SK-N-SH treated with all-trans-retinoic acid at 6 μM for 48 hours (cell line): ENCODE data around the gene UNC5C.

Source experiments
- ATAC-seq: fragments of 200-7000 bp; cut with Tn5 transposase; 3 replicates; pipeline ENCODE4 v1.9.1; 2020; ENCODE audit warnings: mild to moderate bottlenecking, moderate library complexity
- ARNTL ChIP-seq: fragments of 450-650 bp; formaldehyde crosslinking; IDR thresholded peaks from 2 replicates; pipeline ENCODE4 v1.5.0; 2020; ENCODE audit warnings: low read depth, mild to moderate bottlenecking, moderate library complexity, borderline replicate concordance
- BACH2 ChIP-seq: fragments of 250-450 bp; sonication (Bioruptor Pico); IDR thresholded peaks from 2 replicates; pipeline ENCODE4 v1.9.0; 2021; ENCODE audit warnings: mild to moderate bottlenecking, borderline replicate concordance
- CREB5 ChIP-seq: fragments of 250-450 bp; sonication (Bioruptor Pico); IDR thresholded peaks from 2 replicates; pipeline ENCODE4 v1.5.1; 2020; ENCODE audit warnings: low read depth, mild to moderate bottlenecking, moderate library complexity
- CSDC2 ChIP-seq: fragments of 250-450 bp; sonication (Bioruptor Pico); IDR thresholded peaks from 2 replicates; pipeline ENCODE4 v1.5.0; 2020; ENCODE audit warnings: mild to moderate bottlenecking, moderate library complexity
- CSRNP3 ChIP-seq: fragments of 250-450 bp; sonication (Bioruptor Pico); IDR thresholded peaks from 2 replicates; pipeline ENCODE4 v1.5.1; 2021; ENCODE audit warnings: mild to moderate bottlenecking, moderate library complexity
- ESRRG ChIP-seq: fragments of 250-450 bp; sonication (Bioruptor Pico); IDR thresholded peaks from 2 replicates; pipeline ENCODE4 v1.6.1; 2021; ENCODE audit warnings: mild to moderate bottlenecking
- GLIS3 ChIP-seq: fragments of 250-450 bp; sonication (Bioruptor Pico); IDR thresholded peaks from 2 replicates; pipeline ENCODE4 v1.5.0; 2020; ENCODE audit warnings: mild to moderate bottlenecking, moderate library complexity
- ISL1 ChIP-seq: fragments of 250-450 bp; sonication (Bioruptor Pico); IDR thresholded peaks from 2 replicates; pipeline ENCODE4 v2.1.2; 2022; ENCODE audit warnings: mild to moderate bottlenecking, moderate library complexity
- OSR1 ChIP-seq: fragments of 250-450 bp; sonication (Bioruptor Pico); IDR thresholded peaks from 2 replicates; pipeline ENCODE4 v1.8.0; 2022; ENCODE audit warnings: moderate library complexity, mild to moderate bottlenecking, inconsistent platforms
- PATZ1 ChIP-seq: fragments of 250-450 bp; sonication (Bioruptor Pico); IDR thresholded peaks from 2 replicates; pipeline ENCODE4 v1.8.0; 2020; ENCODE audit warnings: mild to moderate bottlenecking, moderate library complexity, borderline replicate concordance
- POU6F1 ChIP-seq: fragments of 250-450 bp; sonication (Bioruptor Pico); IDR thresholded peaks from 2 replicates; pipeline ENCODE4 v1.8.0; 2021; ENCODE audit warnings: low read depth, mild to moderate bottlenecking, moderate library complexity, borderline replicate concordance
- PPARA ChIP-seq: fragments of 250-450 bp; sonication (Bioruptor Pico); IDR thresholded peaks from 2 replicates; pipeline ENCODE4 v1.5.0; 2020; ENCODE audit warnings: mild to moderate bottlenecking, borderline replicate concordance
- RARB ChIP-seq: fragments of 250-450 bp; sonication (Bioruptor Pico); IDR thresholded peaks from 2 replicates; pipeline ENCODE4 v1.8.0; 2021; ENCODE audit warnings: mild to moderate bottlenecking, moderate library complexity
- SNAI2 ChIP-seq: fragments of 250-450 bp; sonication (Bioruptor Pico); IDR thresholded peaks from 2 replicates; pipeline ENCODE4 v1.5.0; 2020; ENCODE audit warnings: mild to moderate bottlenecking, moderate library complexity
- TCF4 ChIP-seq: fragments of 250-450 bp; sonication (Bioruptor Pico); IDR thresholded peaks from 2 replicates; pipeline ENCODE4 v1.8.0; 2021; ENCODE audit warnings: mild to moderate bottlenecking, moderate library complexity, borderline replicate concordance
- TOX ChIP-seq: fragments of 250-450 bp; sonication (Bioruptor Pico); IDR thresholded peaks from 2 replicates; pipeline ENCODE4 v1.8.0; 2021; ENCODE audit warnings: mild to moderate bottlenecking, moderate library complexity, borderline replicate concordance
- TSHZ2 ChIP-seq: fragments of 250-450 bp; sonication (Bioruptor Pico); IDR thresholded peaks from 2 replicates; pipeline ENCODE4 v1.5.0; 2020; ENCODE audit warnings: mild to moderate bottlenecking, moderate library complexity
- ZC3H10 ChIP-seq: fragments of 250-450 bp; sonication (Bioruptor Pico); IDR thresholded peaks from 2 replicates; pipeline ENCODE4 v1.5.1; 2021; ENCODE audit warnings: mild to moderate bottlenecking, moderate library complexity
- ZFP3 ChIP-seq: fragments of 250-450 bp; sonication (Bioruptor Pico); IDR thresholded peaks from 2 replicates; pipeline ENCODE4 v1.5.0; 2020; ENCODE audit warnings: mild to moderate bottlenecking, moderate library complexity
- ZFP30 ChIP-seq: fragments of 450-650 bp; formaldehyde crosslinking; IDR thresholded peaks from 2 replicates; pipeline ENCODE4 v1.5.0; 2022; ENCODE audit warnings: mild to moderate bottlenecking, moderate library complexity
- ZNF565 ChIP-seq: fragments of 450-650 bp; formaldehyde crosslinking; conservative IDR thresholded peaks from 2 replicates; pipeline ENCODE4 v1.5.0; 2020; ENCODE audit warnings: low read depth, mild to moderate bottlenecking, moderate library complexity
- ZNF70 ChIP-seq: fragments of 450-650 bp; formaldehyde crosslinking; IDR thresholded peaks from 2 replicates; pipeline ENCODE4 v1.5.0; 2020; ENCODE audit warnings: mild to moderate bottlenecking, moderate library complexity
- ZNF8 ChIP-seq: fragments of 450-650 bp; formaldehyde crosslinking; IDR thresholded peaks from 2 replicates; pipeline ENCODE4 v1.5.0; 2020; ENCODE audit warnings: mild to moderate bottlenecking, moderate library complexity

Gene UNC5C

GRCh38 chr4:95319169-95319568, 229.6 kb downstream of the UNC5C start (continued):
- TF ChIP-seq CSRNP3 (CRISPR knock-in tag): peak; percentile 62; the same call in 1 of the 2 replicates
- TF ChIP-seq POU6F1 (CRISPR knock-in tag): no peak
- TF ChIP-seq ISL1 (CRISPR knock-in tag): peak; percentile 92
- TF ChIP-seq CSDC2 (CRISPR knock-in tag): no peak

GRCh38 chr4:95318483-95318882, 230.3 kb downstream of the UNC5C start:
- TF ChIP-seq ZNF70 (no peak), ZFP3 (0 out of 2 replicates have a peak, but pooled peaks have one; percentile 17), CSDC2 (CRISPR knock-in tag) (no peak), TCF4 (CRISPR knock-in tag) (peak; percentile 75), OSR1 (CRISPR knock-in tag) (no peak), SNAI2 (CRISPR knock-in tag) (no peak), BACH2 (no peak), ESRRG (CRISPR knock-in tag) (0 out of 2 replicates have a peak, but pooled peaks have one; percentile 55), TOX (CRISPR knock-in tag) (peak; percentile 60; the same call in 1 of the 2 replicates), ZC3H10 (peak; percentile 71), CSRNP3 (CRISPR knock-in tag) (no peak), ARNTL (no peak), ZNF8 (CRISPR knock-in tag) (0 out of 2 replicates have a peak, but pooled peaks have one; percentile 5), TSHZ2 (peak; percentile 45), ISL1 (CRISPR knock-in tag) (peak; percentile 91), GLIS3 (CRISPR knock-in tag) (no peak), RARB (CRISPR knock-in tag) (0 out of 2 replicates have a peak, but pooled peaks have one; percentile 26), POU6F1 (CRISPR knock-in tag) (0 out of 2 replicates have a peak, but pooled peaks have one; percentile 31), ZFP30 (CRISPR knock-in tag) (no peak), ZNF565 (CRISPR knock-in tag) (no peak), CREB5 (CRISPR knock-in tag) (no peak), PPARA (CRISPR knock-in tag) (no peak), PATZ1 (peak; percentile 73; the same call in 1 of the 2 replicates)
- peak; percentile 87 for ATAC-seq
